ENCODE measurements around the gene CPLANE1.

DNA sequence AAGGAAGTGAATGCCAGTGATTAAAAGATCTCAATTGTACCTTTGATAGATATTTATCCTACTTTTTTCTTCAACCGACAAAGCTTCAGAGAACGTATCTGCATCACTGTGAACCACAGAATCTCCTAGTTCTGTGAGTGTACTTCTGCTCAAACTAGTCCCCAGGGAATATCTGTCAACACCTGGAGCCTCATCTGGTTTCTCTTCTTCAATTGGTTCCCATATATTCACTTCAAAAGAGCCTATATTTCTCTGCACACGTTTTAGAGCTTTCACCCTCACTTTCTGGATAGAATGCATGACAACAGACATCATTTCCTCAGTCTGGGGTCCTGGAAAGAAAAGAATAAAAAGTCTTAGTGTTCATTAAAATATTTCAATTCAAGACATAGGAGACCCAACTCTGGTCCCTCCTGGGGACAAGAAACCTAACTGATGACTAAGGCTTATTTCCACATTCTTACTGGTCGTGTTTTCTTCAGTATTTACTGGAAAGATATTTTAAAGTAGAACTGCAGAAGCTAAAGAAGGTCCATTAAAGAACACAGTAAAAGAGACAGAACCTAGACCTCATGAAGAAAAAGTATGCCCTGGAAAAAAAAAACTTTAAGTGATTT is 64.3 kb downstream of the CPLANE1 start:
- TF ChIP-seq CTCF (conservative IDR thresholded peaks at IDR 0.05; ENCODE audit: low read depth, low read length) (no peak), EZH2 (IDR thresholded peaks at IDR 0.05; ENCODE audit: borderline replicate concordance, low read depth, low read length, poor library complexity, severe bottlenecking) (no peak)
